ENCODE data around the gene METTL25.

DNA sequence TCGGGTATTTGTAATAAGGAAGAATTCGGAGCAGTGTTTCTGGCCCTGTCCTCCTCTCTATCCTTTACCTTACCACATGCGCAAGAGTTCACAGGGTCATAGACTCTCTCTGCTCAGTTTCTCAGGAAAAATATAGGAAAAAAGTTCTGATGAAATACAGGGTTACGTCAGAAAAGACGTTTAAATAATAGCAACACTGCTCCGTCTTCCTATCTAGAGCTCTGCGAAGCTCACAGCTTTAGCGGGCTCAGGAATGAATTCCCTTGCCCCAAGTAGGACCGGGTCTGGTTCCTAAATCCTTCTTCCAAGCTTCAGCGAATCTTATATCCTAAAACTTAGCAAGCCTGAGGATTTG lies 507 bp upstream of the METTL25 start:
- TF ChIP-seq, protein P1, sequence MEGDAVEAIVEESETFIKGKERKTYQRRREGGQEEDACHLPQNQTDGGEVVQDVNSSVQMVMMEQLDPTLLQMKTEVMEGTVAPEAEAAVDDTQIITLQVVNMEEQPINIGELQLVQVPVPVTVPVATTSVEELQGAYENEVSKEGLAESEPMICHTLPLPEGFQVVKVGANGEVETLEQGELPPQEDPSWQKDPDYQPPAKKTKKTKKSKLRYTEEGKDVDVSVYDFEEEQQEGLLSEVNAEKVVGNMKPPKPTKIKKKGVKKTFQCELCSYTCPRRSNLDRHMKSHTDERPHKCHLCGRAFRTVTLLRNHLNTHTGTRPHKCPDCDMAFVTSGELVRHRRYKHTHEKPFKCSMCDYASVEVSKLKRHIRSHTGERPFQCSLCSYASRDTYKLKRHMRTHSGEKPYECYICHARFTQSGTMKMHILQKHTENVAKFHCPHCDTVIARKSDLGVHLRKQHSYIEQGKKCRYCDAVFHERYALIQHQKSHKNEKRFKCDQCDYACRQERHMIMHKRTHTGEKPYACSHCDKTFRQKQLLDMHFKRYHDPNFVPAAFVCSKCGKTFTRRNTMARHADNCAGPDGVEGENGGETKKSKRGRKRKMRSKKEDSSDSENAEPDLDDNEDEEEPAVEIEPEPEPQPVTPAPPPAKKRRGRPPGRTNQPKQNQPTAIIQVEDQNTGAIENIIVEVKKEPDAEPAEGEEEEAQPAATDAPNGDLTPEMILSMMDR (IDR thresholded peaks at IDR 0.05; ENCODE audit: insufficient read depth, low read length, poor library complexity, severe bottlenecking) = no peak
- TF ChIP-seq EZH2phosphoT487 (conservative IDR thresholded peaks at IDR 0.05; ENCODE audit: low read length) = no peak
